GM21825 (cell line): ENCODE measurements around the gene STAT2.
"Not testable (repeated sequence)": the region's sequence is repeated elsewhere in the genome, so short reads cannot be mapped to it uniquely, and the experiment has no call there.

Experiments
- ATAC-seq: cut with Tn5 transposase; IDR thresholded peaks from one replicate; pipeline ENCODE4 v1.9.1; 2021; ENCODE audit warnings: mild to moderate bottlenecking, moderate library complexity; ENCODE audit not compliant: unreplicated experiment

STAT2 gene

DNA sequence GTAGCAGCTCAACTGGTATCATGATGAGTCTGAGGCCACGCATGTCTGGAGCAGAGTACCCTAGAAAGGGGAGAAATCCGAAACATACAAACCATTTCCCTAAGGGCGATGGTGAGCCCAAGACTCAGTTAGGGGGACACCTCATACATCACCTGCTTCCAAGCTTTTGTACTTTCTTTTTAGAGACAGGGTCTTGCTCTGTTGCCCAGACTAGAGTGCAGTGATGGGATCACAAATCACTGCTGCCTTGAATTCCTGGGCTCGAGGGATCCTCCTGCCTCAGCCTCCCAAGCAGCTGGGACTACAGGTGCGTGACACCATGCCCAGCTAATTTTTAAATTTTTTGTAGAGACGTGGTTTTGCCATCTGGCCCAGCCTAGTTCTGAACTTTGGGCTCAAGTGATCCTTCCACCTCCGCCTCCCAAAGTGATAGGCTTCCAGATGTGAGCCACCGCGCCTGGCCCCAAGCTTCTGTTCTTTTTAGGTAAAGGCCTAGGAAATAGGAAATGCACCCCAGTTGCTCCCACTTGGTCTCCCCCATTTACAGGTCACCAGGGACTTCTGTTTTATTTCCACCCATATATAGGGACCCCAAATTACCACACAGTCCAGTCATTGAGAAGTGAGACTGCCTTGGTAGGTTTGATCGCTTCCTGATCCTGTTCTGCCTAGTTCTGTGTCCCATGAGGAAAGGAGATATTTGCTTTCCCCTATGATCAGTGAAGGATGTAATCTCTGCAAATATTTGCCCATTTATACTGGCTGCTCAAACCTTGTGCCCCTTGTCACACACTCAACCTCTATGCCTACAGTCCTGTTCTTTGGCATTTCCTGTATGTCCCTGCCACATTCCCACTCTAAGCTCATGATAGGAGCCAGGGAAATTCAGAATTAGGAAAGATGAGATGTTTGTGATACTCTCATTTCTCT is 2.5 kb upstream of the STAT2 start, which contains the start of gene APOF:
TSS of gene APOF (minus strand) at position 728 of the 930 bp plus-strand sequence. CDS start at position 616, 112 bp downstream.
- ATAC-seq: no peak

DNA sequence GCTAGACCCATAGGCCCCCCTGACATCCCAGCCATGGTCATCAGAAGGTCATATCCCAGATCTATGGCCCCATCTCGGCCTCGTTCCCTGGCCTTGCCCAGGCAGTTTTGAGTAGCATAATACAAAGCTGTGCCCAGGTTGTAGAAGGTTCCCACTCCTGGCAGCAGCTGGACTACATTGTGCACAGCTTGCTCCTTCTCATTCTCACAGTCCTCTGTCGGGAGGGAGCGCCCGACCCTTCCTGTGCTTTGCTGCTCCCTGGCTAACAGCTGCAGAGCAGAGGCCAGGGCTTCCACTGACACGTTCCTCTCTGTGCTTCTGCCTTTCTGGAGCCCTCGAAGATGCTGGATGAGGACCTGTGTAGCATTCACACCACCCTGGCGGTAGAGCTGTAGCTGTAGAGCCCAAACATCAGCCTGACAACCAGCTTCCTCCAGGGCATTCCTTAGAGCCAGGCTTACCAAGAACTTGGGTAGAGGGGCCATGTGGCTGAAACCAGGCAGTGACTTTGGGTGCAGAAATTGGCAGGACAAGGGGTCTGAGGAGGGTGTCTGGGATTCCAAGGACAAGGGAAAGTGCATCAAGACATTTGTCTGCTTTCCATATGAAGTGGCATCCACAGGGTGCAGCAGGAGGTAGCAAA is 1.7 kb upstream of the STAT2 start:
- no peak for ATAC-seq

DNA sequence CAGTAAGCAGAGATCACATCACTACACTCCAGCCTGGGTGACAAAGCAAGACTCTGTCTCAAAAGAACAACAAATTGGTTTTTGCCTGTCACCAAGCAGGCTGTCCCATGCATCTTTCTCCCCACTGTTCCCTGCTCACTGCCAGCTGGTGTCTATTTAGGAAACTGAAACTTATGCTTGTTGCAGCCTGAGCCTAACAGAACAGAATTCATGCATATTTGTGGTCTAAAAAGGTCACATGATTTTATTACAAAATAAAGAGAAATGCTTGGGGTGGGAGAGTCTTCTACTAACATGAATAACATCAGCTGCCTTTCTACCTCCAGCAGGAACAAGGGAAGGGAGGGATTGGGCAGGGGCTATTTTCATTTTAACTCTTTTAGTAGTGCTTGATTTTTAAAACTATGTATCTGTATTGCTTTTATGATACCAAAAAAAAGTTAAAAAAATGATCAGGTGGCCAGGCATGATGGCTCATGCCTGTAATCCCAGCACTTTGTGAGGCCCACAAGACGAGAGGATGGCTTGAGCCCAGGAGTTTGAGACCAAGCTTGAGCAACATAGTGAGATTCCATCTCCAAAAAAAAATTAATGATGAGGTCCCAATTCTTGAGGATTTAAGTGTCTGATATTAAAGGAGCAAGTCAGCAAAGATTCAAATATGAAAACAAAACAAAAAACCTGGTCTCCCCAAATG is 923 bp downstream of the STAT2 start:
- ATAC-seq: no peak

DNA sequence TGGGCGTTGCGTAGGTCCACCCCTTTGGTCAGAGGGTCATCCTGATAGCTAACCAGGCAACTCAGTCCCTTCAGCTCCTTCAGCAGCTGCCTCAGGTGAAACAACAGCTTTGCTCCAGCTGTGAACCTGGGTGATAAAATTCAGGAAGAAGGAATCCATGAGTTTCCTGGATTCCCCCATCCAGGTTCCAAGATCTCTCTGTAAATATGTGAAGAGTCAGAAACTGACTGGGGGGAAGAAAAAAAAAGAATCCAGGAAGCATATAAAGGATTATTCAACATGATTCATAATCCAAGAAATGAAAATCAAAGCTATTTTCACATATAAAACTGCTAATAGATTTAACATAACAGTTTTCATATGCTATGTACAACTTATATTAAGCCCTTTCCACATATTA is 8.6 kb downstream of the STAT2 start:
- no peak for ATAC-seq

GRCh38 chr12:56350662-56351061 is 9.2 kb downstream of the STAT2 start:
- ATAC-seq: no peak

- no peak for ATAC-seq
These were observed 11.1 kb downstream of the STAT2 start for GRCh38 chr12:56348776-56349175.

GRCh38 chr12:56347255-56347654 is 12.7 kb downstream of the STAT2 start:
- not testable (repeated sequence) for ATAC-seq

DNA sequence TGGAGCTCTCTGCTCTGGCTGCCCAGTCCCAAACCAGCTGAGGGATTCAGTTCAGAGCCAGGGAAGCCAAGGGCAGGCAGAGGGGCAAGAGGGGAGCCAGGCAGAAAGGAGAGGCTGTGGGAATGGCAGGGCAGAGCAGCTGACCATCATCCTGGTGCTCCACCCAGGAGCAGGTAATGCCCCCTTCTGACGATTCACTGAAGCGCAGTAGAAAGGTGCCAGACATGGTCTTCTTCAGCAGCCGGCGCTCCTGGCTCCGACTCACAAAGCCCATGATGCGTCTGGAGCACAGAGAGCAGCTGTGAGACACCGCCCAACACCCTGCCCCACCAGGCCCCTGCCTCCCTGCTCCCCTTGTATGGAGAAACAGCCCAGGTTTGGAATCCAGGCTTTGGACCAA is 13.2 kb downstream of the STAT2 start:
- no peak for ATAC-seq

DNA sequence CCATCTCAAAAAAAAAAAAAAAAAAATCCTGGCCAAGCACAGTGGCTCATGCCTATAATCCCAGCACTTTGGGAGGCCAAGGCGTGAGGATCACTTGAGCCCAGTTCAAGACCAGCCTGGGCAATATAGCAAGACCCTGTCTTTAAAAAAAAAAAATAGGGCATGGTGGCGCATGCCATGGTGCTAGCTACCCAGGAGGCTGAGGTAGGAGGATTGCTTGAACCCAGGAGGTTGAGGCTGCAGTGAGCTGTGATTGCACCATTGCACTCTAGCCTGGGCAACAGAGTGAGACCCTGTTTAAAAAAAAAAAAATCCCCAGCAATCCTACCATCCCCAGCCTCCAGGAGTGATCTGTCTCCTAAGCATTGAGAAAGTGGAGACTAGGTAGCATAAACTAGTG is 17.6 kb downstream of the STAT2 start:
- ATAC-seq: not testable (repeated sequence)

DNA sequence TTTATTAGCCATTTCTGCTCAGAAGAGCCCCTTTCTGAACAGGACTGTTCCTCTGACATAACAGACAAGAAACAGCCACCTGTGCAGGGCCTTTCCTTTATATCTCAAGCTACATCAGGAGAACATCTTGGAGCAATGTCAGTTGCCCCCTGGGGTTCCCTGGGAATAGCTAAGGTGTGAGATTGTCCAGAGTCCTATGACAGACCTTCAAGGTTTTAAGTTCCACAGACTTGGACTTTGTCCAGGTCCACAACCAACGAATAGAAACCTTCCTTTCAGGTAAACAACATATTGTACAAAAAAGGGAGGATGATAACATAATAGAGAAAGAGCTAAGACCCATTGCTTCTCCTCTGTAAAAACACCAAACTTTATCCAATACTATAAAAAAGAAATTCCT is 18.3 kb downstream of the STAT2 start:
- no peak for ATAC-seq

GRCh38 chr12:56339158-56339422 is 20.8 kb downstream of the STAT2 start:
- peak; percentile 8 for ATAC-seq

GRCh38 chr12:56338308-56339157 is 21.4 kb downstream of the STAT2 start, which contains the start of gene IL23A:
Gene IL23A (plus strand): TSS chr12:56338884. CDS start chr12:56339045, 161 bp downstream.
- ATAC-seq: peak; percentile 38

DNA sequence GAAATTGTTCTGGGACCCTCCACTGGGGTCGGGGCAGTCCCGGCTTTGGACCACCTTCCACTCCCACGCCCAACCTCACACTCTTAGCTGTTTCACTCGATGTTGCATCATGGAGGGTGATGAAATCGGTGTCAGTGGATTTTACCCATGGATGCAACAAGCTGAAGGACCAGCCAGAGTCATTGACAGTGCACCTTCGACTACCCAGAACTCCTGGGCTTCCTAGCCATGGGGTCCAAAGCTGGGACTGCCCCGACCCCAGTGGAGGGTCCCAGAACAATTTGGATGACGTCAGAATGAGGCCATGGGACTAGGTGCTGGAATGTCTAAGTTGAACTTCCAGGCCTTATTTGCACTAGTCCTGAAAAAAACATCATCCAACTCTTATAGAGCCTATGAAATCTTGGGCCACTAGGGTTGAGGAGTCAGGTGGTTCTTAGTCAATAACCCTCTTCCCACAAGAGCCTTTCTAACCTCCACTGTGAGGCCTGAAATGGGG is 22.1 kb downstream of the STAT2 start:
- no peak for ATAC-seq

DNA sequence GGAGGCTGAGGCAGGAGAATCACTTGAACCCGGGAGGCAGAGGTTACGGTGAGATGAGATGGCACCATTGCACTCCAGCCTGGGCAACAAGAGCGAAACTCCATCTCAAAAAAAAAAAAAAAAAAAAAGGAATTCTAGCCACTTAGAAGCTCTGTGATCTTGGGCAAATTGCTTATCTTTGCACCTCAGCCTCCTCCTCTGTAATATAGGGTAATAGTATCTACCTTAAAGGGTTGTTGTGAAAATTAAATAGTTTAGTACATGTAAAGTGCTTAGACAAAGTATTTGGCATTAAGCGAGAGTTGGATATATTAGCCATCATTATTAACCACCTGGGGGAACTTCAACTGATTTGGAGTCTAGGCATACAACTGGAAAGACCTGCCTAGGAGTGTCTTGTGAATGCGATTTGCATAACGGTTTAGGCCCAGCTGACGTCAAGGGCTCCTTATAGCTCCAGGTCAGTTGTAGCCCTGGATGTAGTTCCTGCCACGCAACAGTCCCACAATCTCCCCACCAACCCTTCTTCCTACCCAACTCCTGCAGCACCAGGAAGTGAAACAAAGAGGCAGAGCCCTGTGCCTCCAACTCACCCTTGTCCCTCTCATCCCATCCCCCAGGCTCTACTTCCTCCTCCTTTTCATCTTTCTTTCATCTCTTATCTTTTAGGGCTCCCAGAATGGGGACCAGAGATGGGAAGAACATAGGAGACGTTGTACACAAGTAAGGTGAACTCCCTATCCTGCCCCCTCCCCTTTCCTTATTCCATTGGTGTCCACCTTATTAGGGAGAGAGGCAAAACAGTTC is 23.3 kb downstream of the STAT2 start:
- ATAC-seq: no peak

DNA sequence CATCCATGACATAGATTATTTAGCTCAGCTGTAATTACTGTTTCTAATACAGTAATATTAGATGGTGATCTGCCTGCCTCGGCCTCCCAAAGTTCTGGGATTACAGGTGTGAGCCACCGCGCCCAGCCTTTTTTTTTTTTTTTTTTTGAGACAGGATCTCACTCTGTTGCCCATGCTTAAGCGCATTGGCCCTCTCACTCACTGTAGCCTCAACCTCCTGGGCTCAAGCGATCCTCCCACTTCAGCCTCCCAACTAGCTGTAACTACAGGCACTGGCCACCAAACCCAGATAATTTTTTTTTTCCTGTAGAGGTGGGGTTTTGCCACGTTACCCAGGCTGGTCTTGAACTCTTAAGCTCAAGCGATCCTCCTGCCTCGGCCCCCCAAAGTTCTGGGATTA is 24.4 kb downstream of the STAT2 start:
- ATAC-seq: not testable (repeated sequence)

DNA sequence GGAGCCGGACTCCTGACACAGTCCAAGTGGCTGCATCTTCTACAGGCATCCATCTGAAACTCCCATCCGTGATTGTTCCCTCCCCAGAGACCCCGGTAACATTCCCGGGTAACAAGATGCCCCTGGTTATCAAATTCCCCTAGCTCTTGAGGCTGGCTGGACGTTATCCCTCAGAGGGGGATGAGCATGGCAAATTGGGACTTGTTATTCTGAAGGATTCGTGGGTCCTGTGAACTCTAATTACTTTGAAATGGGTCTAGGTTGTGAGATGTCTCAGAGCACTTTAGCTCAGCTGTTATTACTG is 25.5 kb downstream of the STAT2 start:
- no peak for ATAC-seq

GRCh38 chr12:56333679-56334489 is 26.0 kb downstream of the STAT2 start, which contains the start of gene PAN2:
Gene PAN2 (minus strand): TSS chr12:56334000. CDS start chr12:56333094, 906 bp downstream.
- peak; percentile 83 for ATAC-seq

GRCh38 chr12:56333197-56333678 is 26.7 kb downstream of the STAT2 start:
- no peak for ATAC-seq
